Measurements from ENCODE around the gene MYO7B.

DNA sequence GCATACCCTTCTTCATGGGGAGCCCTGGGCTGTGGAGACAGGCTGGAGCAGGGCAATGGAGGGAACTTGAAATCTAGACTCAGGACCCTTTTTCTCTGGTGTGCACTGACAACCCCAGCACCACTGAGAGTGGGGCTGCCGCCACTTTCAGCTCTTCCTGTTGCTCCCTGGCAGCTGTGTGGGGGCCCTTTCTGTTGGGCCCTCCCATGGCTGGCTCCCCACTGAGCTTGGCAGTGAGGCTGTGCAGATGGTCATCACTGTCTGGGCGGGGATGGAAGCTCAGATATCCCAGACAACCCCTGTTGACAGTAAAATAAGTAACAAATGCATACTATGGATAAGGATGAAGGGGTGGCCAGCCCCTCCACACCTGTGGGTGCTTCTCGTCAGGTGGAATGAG, 6.7 kb downstream of the MYO7B start:
- TF ChIP-seq, protein P1, sequence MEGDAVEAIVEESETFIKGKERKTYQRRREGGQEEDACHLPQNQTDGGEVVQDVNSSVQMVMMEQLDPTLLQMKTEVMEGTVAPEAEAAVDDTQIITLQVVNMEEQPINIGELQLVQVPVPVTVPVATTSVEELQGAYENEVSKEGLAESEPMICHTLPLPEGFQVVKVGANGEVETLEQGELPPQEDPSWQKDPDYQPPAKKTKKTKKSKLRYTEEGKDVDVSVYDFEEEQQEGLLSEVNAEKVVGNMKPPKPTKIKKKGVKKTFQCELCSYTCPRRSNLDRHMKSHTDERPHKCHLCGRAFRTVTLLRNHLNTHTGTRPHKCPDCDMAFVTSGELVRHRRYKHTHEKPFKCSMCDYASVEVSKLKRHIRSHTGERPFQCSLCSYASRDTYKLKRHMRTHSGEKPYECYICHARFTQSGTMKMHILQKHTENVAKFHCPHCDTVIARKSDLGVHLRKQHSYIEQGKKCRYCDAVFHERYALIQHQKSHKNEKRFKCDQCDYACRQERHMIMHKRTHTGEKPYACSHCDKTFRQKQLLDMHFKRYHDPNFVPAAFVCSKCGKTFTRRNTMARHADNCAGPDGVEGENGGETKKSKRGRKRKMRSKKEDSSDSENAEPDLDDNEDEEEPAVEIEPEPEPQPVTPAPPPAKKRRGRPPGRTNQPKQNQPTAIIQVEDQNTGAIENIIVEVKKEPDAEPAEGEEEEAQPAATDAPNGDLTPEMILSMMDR (IDR thresholded peaks at IDR 0.05; ENCODE audit: low read length): no peak
- TF ChIP-seq EZH2phosphoT487 (IDR thresholded peaks at IDR 0.05; ENCODE audit: low read length): no peak
- TF ChIP-seq EZH2 (optimal IDR thresholded peaks at IDR 0.05; ENCODE audit: low read depth, low read length): no peak
